ENCODE measurements around the gene WIPI1.

GRCh38 chr17:68431045-68431608, 26.2 kb downstream of the WIPI1 start:
- no peak for TF ChIP-seq MXI1 (IDR thresholded peaks at IDR 0.05; ENCODE audit: low read depth, low read length)
- TF ChIP-seq SIN3A (IDR thresholded peaks at IDR 0.05; ENCODE audit: low read depth, low read length) = no peak
- no peak for TF ChIP-seq ASH2L (IDR thresholded peaks at IDR 0.05; ENCODE audit: borderline replicate concordance, low read depth)
- TF ChIP-seq SMARCA5 (IDR thresholded peaks at IDR 0.05) = no peak
